Measurements from ENCODE around the gene ITGA11. TPM values are rescaled to one million over a fixed set of nuclear protein-coding genes. Genes with fewer than 3 reads are reported as not detected.

ITGA11 gene
- total and polyA plus RNA-seq, 4 experiments from 2014 or later: not detected

DNA sequence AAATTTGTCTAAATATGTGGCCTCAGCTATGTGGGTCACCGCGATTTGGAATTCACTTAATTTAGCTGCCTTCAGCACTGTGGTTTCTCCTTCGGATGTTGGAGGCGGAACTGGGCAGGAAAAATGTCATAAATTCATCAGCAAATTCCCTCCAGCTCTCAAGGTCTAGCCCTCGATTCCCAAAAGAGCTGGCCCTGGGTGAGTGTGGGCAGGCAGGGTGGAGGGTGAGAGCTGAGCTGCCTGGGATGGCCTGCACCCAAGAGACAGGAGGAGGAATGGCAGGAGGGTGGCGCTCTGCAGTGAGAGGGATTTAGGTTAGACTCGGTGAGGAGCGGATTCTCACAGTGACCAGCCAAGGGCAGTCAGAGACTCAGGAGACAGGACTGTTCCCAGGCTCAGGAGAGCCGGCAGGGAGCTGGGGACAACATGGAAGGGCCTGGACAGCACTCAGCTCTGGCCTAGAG, 97.3 kb downstream of the ITGA11 start:
- no peaks in the 10 kb centered on the region for H3K4me1 ChIP-seq (ENCODE audit: insufficient read depth, low read length)
- H3K4me1 Mint-ChIP-seq: no peaks in the 10 kb centered on the region
- ChIA-PET POLR2A (ENCODE audit: partially characterized antibody) (no interaction called here), CTCF (ENCODE audit: partially characterized antibody) (interaction anchor here (0.8 to 1.4 kb wide), 3 partner anchors 11 to 35 kb away, joined by 3 to 4 read pairs (median 4); no protein-coding TSS in a partner anchor)
- H3K27me3 Mint-ChIP-seq: peaks cover 1 to 18% of the 10 kb centered on the region in 2 donors
- H3K9me3 Mint-ChIP-seq: no peaks in the 10 kb centered on the region
- H3K27ac Mint-ChIP-seq: no peak overlapping the region
- H3K4me3 ChIP-seq (ENCODE audit: low read length in 2 of 2): no peak overlapping the region
- H3K9me3 ChIP-seq (ENCODE audit: control insufficient read depth in 1 of 2, low read length in 2 of 2): no peaks in the 10 kb centered on the region
- intact Hi-C loops (cut with micrococcal nuclease): no loop called here
- no peaks in the 10 kb centered on the region for H3K36me3 ChIP-seq (ENCODE audit: insufficient read depth, low read length)
- no peak for DNase-seq
- no peaks in the 10 kb centered on the region for H3K27me3 ChIP-seq (ENCODE audit: insufficient read depth, low read length)
- no peak overlapping the region for H3K4me3 Mint-ChIP-seq
- H3K36me3 Mint-ChIP-seq: no peaks in the 10 kb centered on the region
- no peak overlapping the region for H3K27ac ChIP-seq (ENCODE audit: low read depth, low read length)

DNA sequence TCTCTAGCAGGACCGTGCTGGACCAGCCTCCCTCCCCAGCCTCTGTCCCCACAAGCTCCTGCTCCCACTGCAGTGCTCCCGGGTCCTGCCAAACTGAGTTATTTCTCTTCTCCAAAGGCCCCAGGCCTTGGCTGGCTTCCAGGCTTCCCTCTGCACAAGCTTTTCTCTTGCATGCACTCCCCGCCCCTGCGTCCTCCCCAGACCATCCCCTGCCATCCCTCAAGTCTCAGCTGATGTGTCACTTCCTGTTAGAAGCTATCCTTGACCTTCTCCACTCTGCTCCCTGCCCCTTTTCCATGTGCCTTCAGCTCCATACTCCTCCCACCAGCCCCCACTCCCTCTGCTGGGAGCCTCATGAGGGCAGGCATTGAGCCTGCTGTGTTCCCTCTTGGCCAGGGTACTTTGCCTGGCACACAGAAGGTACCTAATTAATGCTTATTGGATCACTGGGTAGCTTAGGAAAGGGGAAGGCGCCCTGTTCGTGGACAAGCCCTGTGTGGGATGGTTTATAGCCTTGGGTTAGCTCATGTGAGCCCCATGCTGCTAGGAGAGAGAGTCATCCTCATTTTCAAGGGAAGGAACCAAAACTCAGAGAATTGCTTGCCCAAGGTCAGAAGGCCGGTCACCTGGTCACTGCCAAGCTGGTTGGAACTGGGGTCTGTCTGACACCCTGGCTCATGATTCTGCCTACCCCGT, 98.0 kb downstream of the ITGA11 start:
- H3K36me3 Mint-ChIP-seq: no peaks in the 10 kb centered on the region
- peak overlapping the region in 1 of 7 donors; percentile 14 for H3K27ac Mint-ChIP-seq
- H3K27me3 Mint-ChIP-seq: peaks cover 3 to 22% of the 10 kb centered on the region in 2 donors
- no peaks in the 10 kb centered on the region for H3K4me1 Mint-ChIP-seq
- Histone ChIP-seq H3K36me3 (ENCODE audit: insufficient read depth, low read length) (no peaks in the 10 kb centered on the region), H3K27me3 (ENCODE audit: insufficient read depth, low read length) (no peaks in the 10 kb centered on the region), H3K4me3 (ENCODE audit: low read length in 2 of 2) (no peak overlapping the region), H3K9me3 (ENCODE audit: control insufficient read depth in 1 of 2, low read length in 2 of 2) (no peaks in the 10 kb centered on the region), H3K27ac (ENCODE audit: low read depth, low read length) (no peak overlapping the region), H3K4me1 (ENCODE audit: insufficient read depth, low read length) (no peaks in the 10 kb centered on the region)
- no peaks in the 10 kb centered on the region for H3K9me3 Mint-ChIP-seq
- no peak for DNase-seq
- POLR2A ChIA-PET (ENCODE audit: partially characterized antibody): no interaction called here
- no peak overlapping the region for H3K4me3 Mint-ChIP-seq
- CTCF ChIA-PET (ENCODE audit: partially characterized antibody): interaction anchor here (0.8 to 1.4 kb wide), 3 partner anchors 12 to 35 kb away, joined by 3 to 4 read pairs (median 4); no protein-coding TSS in a partner anchor
- intact Hi-C loops (cut with micrococcal nuclease): no loop called here

DNA sequence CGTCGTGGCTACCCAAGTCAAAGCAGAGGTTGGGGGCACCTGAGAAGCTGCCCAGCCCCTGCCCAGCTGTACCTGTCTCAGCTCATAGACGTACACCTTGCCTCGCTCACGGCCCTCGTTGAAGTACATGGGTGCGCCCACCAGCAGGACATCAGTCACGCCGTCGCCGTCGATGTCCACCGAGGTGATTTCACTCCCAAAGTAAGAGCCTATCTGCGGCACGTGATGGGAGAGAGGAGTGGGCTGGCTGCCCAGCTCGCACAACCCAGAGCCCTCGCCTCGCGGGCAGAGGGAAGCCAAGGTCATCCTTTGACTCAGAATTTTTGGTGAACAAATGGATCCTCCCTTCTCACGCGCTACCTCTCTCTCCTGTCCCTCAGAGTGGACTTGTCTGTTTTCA, 99.7 kb downstream of the ITGA11 start:
- H3K27ac ChIP-seq (ENCODE audit: low read depth, low read length): no peak overlapping the region
- H3K36me3 Mint-ChIP-seq: no peaks in the 10 kb centered on the region
- peaks cover 7 to 28% of the 10 kb centered on the region in 2 donors for H3K27me3 Mint-ChIP-seq
- H3K9me3 ChIP-seq (ENCODE audit: control insufficient read depth in 1 of 2, low read length in 2 of 2): no peaks in the 10 kb centered on the region
- intact Hi-C loops (cut with micrococcal nuclease): no loop called here
- CTCF ChIA-PET (ENCODE audit: partially characterized antibody): no interaction called here
- no peaks in the 10 kb centered on the region for H3K27me3 ChIP-seq (ENCODE audit: insufficient read depth, low read length)
- H3K4me1 ChIP-seq (ENCODE audit: insufficient read depth, low read length): no peaks in the 10 kb centered on the region
- DNase-seq: no peak
- no peaks in the 10 kb centered on the region for H3K36me3 ChIP-seq (ENCODE audit: insufficient read depth, low read length)
- peaks cover 0 to 12% (median 1%) of the 10 kb centered on the region in 4 donors for H3K4me1 Mint-ChIP-seq
- no peak overlapping the region for H3K4me3 Mint-ChIP-seq
- H3K27ac Mint-ChIP-seq: no peak overlapping the region
- H3K4me3 ChIP-seq (ENCODE audit: low read length in 2 of 2): no peak overlapping the region
- POLR2A ChIA-PET (ENCODE audit: partially characterized antibody): no interaction called here
- no peaks in the 10 kb centered on the region for H3K9me3 Mint-ChIP-seq

DNA sequence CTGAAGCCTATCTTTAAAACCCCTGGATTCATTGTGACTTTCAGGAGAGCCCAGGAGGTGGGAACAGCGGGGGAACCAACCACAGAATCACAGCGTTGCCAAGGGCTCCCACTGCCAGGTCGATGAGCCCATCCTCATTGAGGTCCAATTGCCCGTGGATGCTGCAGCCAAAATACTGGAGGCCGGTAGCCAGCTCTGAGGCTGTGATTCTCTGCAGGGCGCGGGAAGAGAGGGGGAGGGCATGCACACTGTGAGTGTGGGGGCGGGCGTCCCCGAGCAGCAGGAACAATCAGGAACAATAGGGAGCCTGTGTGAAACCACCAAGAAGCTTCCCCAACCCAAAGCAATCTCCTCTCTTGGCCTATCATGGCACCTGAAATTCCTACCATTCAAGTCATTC, 101.1 kb downstream of the ITGA11 start:
- Histone ChIP-seq H3K4me3 (ENCODE audit: low read length in 2 of 2) (no peak overlapping the region), H3K4me1 (ENCODE audit: insufficient read depth, low read length) (peaks cover 4% of the 10 kb centered on the region), H3K36me3 (ENCODE audit: insufficient read depth, low read length) (no peaks in the 10 kb centered on the region), H3K9me3 (ENCODE audit: control insufficient read depth in 1 of 2, low read length in 2 of 2) (no peaks in the 10 kb centered on the region), H3K27me3 (ENCODE audit: insufficient read depth, low read length) (no peaks in the 10 kb centered on the region), H3K27ac (ENCODE audit: low read depth, low read length) (no peak overlapping the region)
- no peak overlapping the region for H3K4me3 Mint-ChIP-seq
- H3K27me3 Mint-ChIP-seq: peaks cover 7 to 36% of the 10 kb centered on the region in 2 donors
- H3K4me1 Mint-ChIP-seq: peaks cover 0 to 14% (median 4%) of the 10 kb centered on the region in 4 donors
- H3K36me3 Mint-ChIP-seq: no peaks in the 10 kb centered on the region
- DNase-seq: no peak
- CTCF ChIA-PET (ENCODE audit: partially characterized antibody): no interaction called here
- POLR2A ChIA-PET (ENCODE audit: partially characterized antibody): no interaction called here
- no peaks in the 10 kb centered on the region for H3K9me3 Mint-ChIP-seq
- intact Hi-C loops (cut with micrococcal nuclease): no loop called here
- H3K27ac Mint-ChIP-seq: no peak overlapping the region

DNA sequence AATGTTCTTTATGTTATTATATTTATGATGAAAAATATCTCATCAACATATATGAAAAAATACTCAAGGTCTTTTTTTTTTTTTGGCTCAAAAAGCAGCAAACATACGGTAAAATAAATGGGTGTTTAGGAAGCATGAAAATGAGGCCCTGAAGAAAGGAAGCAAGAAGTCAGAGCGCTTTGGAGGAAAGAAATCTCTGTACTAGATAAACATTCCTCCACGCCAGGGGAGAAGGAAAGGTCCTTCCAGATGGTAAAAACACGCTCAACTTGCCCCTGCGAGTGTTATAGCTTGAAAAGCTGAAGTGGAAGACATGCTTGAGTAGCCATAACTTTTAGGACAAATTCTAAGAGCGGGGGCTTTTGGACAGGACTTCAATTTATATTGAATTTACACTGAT, 101.5 kb downstream of the ITGA11 start:
- Histone ChIP-seq H3K9me3 (ENCODE audit: control insufficient read depth in 1 of 2, low read length in 2 of 2) (no peaks in the 10 kb centered on the region), H3K27me3 (ENCODE audit: insufficient read depth, low read length) (no peaks in the 10 kb centered on the region), H3K27ac (ENCODE audit: low read depth, low read length) (no peak overlapping the region), H3K4me1 (ENCODE audit: insufficient read depth, low read length) (peaks cover 4% of the 10 kb centered on the region), H3K36me3 (ENCODE audit: insufficient read depth, low read length) (no peaks in the 10 kb centered on the region), H3K4me3 (ENCODE audit: low read length in 2 of 2) (no peak overlapping the region)
- ChIA-PET POLR2A (ENCODE audit: partially characterized antibody) (no interaction called here), CTCF (ENCODE audit: partially characterized antibody) (no interaction called here)
- no peaks in the 10 kb centered on the region for H3K9me3 Mint-ChIP-seq
- DNase-seq: no peak
- no peaks in the 10 kb centered on the region for H3K36me3 Mint-ChIP-seq
- intact Hi-C loops (cut with micrococcal nuclease): no loop called here
- H3K27me3 Mint-ChIP-seq: peaks cover 7 to 39% of the 10 kb centered on the region in 2 donors
- no peak overlapping the region for H3K27ac Mint-ChIP-seq
- peaks cover 0 to 14% (median 4%) of the 10 kb centered on the region in 4 donors for H3K4me1 Mint-ChIP-seq
- H3K4me3 Mint-ChIP-seq: no peak overlapping the region

DNA sequence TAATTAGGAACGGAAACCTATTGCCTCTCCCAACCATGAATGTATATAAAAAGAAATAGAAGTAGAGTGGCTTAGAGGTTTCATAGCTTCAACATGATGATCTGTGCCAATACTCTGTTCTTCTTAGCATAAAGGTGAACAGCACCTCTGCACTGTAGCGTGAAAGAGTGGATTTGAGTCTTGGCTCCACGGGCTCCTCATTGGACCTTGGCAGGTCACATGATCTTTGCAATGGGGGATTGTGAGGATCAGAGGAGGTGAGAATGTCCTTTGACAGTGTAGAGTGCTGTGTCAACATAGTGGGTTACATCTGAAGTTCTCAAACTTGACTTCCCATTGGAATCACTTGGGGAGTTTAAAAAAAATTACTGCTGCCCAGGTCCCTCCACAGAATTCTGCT, 103.0 kb downstream of the ITGA11 start:
- Histone ChIP-seq H3K27ac (ENCODE audit: low read depth, low read length) (no peak overlapping the region), H3K4me1 (ENCODE audit: insufficient read depth, low read length) (peaks cover 4% of the 10 kb centered on the region), H3K4me3 (ENCODE audit: low read length in 2 of 2) (no peak overlapping the region), H3K36me3 (ENCODE audit: insufficient read depth, low read length) (no peaks in the 10 kb centered on the region), H3K9me3 (ENCODE audit: control insufficient read depth in 1 of 2, low read length in 2 of 2) (no peaks in the 10 kb centered on the region), H3K27me3 (ENCODE audit: insufficient read depth, low read length) (no peaks in the 10 kb centered on the region)
- ChIA-PET CTCF (ENCODE audit: partially characterized antibody) (interaction anchor here (1.2 to 1.4 kb wide), 2 partner anchors 23 to 30 kb away, joined by 3 to 6 read pairs; no protein-coding TSS in a partner anchor), POLR2A (ENCODE audit: partially characterized antibody) (interaction anchor here (0.9 kb wide), 1 partner anchor 45 kb away, joined by 4 read pairs; no protein-coding TSS in a partner anchor)
- H3K27ac Mint-ChIP-seq: no peak overlapping the region
- DNase-seq: no peak
- intact Hi-C loops (cut with micrococcal nuclease): loop anchor here (1.0 kb wide), 1 partner anchor 23 kb away; no protein-coding TSS in a partner anchor
- H3K27me3 Mint-ChIP-seq: peaks cover 7 to 38% of the 10 kb centered on the region in 2 donors
- H3K9me3 Mint-ChIP-seq: no peaks in the 10 kb centered on the region
- no peak overlapping the region for H3K4me3 Mint-ChIP-seq
- no peaks in the 10 kb centered on the region for H3K36me3 Mint-ChIP-seq
- H3K4me1 Mint-ChIP-seq: peaks cover 0 to 14% (median 4%) of the 10 kb centered on the region in 4 donors

DNA sequence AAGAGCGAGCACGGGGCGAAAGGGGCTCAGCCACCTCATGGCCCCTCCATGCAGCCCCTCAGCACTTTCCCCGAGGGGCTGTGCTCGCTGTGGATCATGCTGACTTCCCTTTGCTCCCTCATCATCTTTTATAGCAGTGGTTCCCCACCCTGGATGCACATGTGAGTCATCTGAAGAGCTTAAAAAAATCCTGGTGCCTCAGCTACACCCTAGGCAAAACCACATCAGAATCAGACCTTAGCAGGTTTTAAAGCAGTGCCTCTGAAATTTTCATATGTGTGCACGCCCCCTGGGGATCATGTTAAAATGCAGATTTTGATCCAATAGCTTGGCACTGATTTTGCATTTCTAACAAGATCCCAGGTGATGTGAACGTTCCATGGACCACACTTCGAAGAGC, 103.5 kb downstream of the ITGA11 start:
- H3K9me3 Mint-ChIP-seq: no peaks in the 10 kb centered on the region
- CTCF ChIA-PET (ENCODE audit: partially characterized antibody): interaction anchor here (1.2 to 1.4 kb wide), 2 partner anchors 22 to 30 kb away, joined by 3 to 6 read pairs; no protein-coding TSS in a partner anchor
- H3K4me1 Mint-ChIP-seq: peaks cover 0 to 14% (median 4%) of the 10 kb centered on the region in 4 donors
- H3K9me3 ChIP-seq (ENCODE audit: control insufficient read depth in 1 of 2, low read length in 2 of 2): no peaks in the 10 kb centered on the region
- H3K36me3 ChIP-seq (ENCODE audit: insufficient read depth, low read length): no peaks in the 10 kb centered on the region
- H3K4me3 Mint-ChIP-seq: peak overlapping the region in 1 of 8 donors; percentile 49
- intact Hi-C loops (cut with micrococcal nuclease): loop anchor here (1.0 kb wide), 1 partner anchor 22 kb away; no protein-coding TSS in a partner anchor
- peaks cover 4% of the 10 kb centered on the region for H3K4me1 ChIP-seq (ENCODE audit: insufficient read depth, low read length)
- DNase-seq: no peak
- no peak overlapping the region for H3K27ac ChIP-seq (ENCODE audit: low read depth, low read length)
- no peaks in the 10 kb centered on the region for H3K36me3 Mint-ChIP-seq
- H3K4me3 ChIP-seq (ENCODE audit: low read length in 2 of 2): no peak overlapping the region
- POLR2A ChIA-PET (ENCODE audit: partially characterized antibody): interaction anchor here (0.9 kb wide), 1 partner anchor 45 kb away, joined by 4 read pairs; no protein-coding TSS in a partner anchor
- H3K27me3 Mint-ChIP-seq: peaks cover 7 to 39% of the 10 kb centered on the region in 2 donors
- H3K27me3 ChIP-seq (ENCODE audit: insufficient read depth, low read length): no peaks in the 10 kb centered on the region
- H3K27ac Mint-ChIP-seq: peak overlapping the region in 1 of 7 donors; percentile 32
